ENCODE data around the gene ZNF530.

Gene ZNF530

GRCh38 chr19:57560049-57560491, 39.6 kb upstream of the ZNF530 start:
- peak; percentile 81 for DNase-seq (ENCODE audit: low read depth)
- TF ChIP-seq, protein P1, sequence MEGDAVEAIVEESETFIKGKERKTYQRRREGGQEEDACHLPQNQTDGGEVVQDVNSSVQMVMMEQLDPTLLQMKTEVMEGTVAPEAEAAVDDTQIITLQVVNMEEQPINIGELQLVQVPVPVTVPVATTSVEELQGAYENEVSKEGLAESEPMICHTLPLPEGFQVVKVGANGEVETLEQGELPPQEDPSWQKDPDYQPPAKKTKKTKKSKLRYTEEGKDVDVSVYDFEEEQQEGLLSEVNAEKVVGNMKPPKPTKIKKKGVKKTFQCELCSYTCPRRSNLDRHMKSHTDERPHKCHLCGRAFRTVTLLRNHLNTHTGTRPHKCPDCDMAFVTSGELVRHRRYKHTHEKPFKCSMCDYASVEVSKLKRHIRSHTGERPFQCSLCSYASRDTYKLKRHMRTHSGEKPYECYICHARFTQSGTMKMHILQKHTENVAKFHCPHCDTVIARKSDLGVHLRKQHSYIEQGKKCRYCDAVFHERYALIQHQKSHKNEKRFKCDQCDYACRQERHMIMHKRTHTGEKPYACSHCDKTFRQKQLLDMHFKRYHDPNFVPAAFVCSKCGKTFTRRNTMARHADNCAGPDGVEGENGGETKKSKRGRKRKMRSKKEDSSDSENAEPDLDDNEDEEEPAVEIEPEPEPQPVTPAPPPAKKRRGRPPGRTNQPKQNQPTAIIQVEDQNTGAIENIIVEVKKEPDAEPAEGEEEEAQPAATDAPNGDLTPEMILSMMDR (conservative IDR thresholded peaks at IDR 0.05; ENCODE audit: control insufficient read depth, insufficient read depth, low read depth, low read length), result no peak
- peak overlapping the region; percentile 87 for H3K4me3 ChIP-seq (ENCODE audit: control insufficient read depth, low read depth, low read length)

DNA sequence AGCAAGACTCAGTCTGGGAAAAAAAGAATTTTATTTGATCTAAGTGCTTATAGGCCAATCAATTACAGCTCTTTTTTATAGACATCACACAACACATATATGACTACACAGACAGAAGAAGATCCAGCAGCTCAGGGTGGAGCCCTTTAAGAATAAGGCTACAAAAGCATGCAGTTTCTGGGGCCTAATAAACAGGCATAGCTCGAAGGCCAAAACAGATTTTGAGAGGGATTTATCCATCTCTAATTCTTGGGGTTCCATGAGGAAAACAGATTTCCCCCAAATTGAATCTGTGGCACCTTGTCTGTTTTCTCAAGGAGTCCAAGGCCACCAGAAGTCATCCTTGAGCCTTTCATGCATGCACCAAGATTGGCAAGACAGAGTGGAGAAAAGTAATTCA, 36.1 kb upstream of the ZNF530 start:
- no peak overlapping the region for H3K4me3 ChIP-seq (ENCODE audit: control insufficient read depth, low read depth, low read length)
- TF ChIP-seq, protein P1 (conservative IDR thresholded peaks at IDR 0.05; ENCODE audit: control insufficient read depth, insufficient read depth, low read depth, low read length), result no peak
- DNase-seq (ENCODE audit: low read depth), result no peak

DNA sequence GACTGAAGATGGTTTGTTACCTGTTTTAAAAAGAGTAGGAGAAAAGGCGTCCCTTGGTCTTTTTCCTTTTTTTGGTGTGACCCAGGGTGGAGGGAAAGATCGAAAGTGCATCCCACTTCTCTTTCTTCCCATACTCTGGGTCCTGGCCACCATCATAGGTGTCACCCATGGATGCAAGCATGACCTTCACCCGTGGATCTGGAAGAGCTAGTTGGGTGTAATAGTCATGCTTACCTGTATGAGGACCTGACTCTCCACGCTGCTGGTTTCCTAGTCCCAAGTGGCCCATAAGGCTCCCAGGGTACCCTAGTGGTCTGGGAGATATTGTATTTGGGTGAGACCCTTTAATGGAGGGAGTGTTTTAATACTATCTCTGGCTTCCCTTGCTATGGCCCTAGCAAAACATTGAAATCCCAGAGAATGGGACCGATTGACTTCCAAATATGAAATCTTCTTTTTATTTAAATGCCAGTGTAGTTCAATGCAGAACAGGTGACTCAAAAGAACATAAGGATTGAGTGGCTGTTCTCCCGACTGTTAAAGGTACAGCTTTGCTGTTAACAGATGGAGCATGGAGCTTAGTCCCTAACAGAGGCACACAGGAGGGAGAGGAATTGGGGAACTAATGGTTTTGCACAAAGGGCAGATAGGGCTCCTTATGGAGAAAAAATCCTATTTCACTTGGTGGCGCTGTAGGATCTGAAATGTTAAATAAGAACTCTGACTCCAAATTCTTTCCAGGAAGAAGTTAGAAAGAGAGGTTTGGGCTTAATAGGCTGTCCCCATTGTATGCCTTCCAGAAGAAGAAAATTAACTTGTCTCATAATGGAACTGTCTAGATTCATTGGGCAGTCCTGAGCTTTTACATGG, 33.1 kb upstream of the ZNF530 start:
- peak; percentile 62 for DNase-seq (ENCODE audit: low read depth)
- H3K4me3 ChIP-seq (ENCODE audit: control insufficient read depth, low read depth, low read length), result no peak overlapping the region
- TF ChIP-seq, protein P1 (conservative IDR thresholded peaks at IDR 0.05; ENCODE audit: control insufficient read depth, insufficient read depth, low read depth, low read length), result no peak

GRCh38 chr19:57570707-57571106, 29.0 kb upstream of the ZNF530 start:
- H3K4me3 ChIP-seq (ENCODE audit: control insufficient read depth, low read depth, low read length), result no peak overlapping the region
- TF ChIP-seq, protein P1 (conservative IDR thresholded peaks at IDR 0.05; ENCODE audit: control insufficient read depth, insufficient read depth, low read depth, low read length), result no peak

DNA sequence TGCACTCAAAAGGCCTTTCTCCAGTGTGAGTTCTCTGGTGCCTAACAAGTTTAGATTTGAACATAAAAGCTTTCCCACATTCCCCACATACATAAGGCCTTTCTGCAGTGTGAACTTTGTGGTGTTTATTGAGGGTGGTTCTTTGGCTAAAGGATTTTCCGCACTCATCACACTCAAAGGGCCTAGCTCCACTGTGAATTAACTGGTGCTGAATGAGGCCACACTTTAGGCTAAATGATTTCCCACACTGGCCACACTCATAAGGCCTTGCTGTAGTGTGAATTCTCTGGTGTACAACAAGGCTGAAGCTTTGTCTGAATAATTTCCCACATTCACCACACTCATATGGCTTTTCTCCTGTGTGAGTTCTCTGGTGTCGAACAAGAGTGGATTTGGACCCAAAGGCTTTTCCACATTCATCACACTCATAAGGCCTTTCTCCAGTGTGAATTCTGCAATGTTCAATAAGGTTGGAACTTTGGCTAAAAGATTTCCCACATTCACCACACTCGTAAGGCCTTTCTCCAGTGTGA, 27.2 kb upstream of the ZNF530 start:
- TF ChIP-seq, protein P1 (conservative IDR thresholded peaks at IDR 0.05; ENCODE audit: control insufficient read depth, insufficient read depth, low read depth, low read length), result no peak
- H3K4me3 ChIP-seq (ENCODE audit: control insufficient read depth, low read depth, low read length), result no peak overlapping the region
- DNase-seq (ENCODE audit: low read depth), result no peak

More at GRCh38 chr19:57570707-57571106, 29.0 kb upstream of the ZNF530 start:
- DNase-seq (ENCODE audit: low read depth), result no peak

- no peak for DNase-seq (ENCODE audit: low read depth)
- TF ChIP-seq, protein P1 (conservative IDR thresholded peaks at IDR 0.05; ENCODE audit: control insufficient read depth, insufficient read depth, low read depth, low read length), result no peak
- H3K4me3 ChIP-seq (ENCODE audit: control insufficient read depth, low read depth, low read length), result no peak overlapping the region
Measured at GRCh38 chr19:57576661-57577060, 23.0 kb upstream of the ZNF530 start.
